HepG2 (cell line): ENCODE data around the gene MTURN. TPM values are rescaled to one million over a fixed set of nuclear protein-coding genes. Genes with fewer than 3 reads are reported as not detected.

Experiments
- BORCS8-MEF2B ChIP-seq: sonication (generic); formaldehyde crosslinking; IDR thresholded peaks from 2 replicates; pipeline ENCODE4 v1.8.0; 2022; ENCODE audit warnings: mild to moderate bottlenecking, missing genetic modification reagents
- CHCHD3 ChIP-seq: sonication (generic); formaldehyde crosslinking; IDR thresholded peaks from 2 replicates; pipeline ENCODE4 v1.8.0; 2022; ENCODE audit warnings: mild to moderate bottlenecking, missing genetic modification reagents, moderate library complexity
- FOXA3 ChIP-seq: IDR thresholded peaks from 2 replicates; pipeline ENCODE4 v1.6.1; 2016; ENCODE audit warnings: missing genetic modification reagents, missing compliant biosample characterization
- JUND ChIP-seq: sonication (generic); formaldehyde crosslinking; IDR thresholded peaks from 2 replicates; pipeline ENCODE4 v1.8.0; 2022; ENCODE audit warnings: mild to moderate bottlenecking, missing genetic modification reagents
- MIER2 ChIP-seq: IDR thresholded peaks from 2 replicates; pipeline ENCODE4 v1.6.1; 2016; ENCODE audit warnings: missing biosample characterization, missing genetic modification reagents
- PITX1 ChIP-seq: sonication (generic); formaldehyde crosslinking; IDR thresholded peaks from 2 replicates; pipeline ENCODE4 v1.5.1; 2020; ENCODE audit warnings: mild to moderate bottlenecking, missing genetic modification reagents
- POLR2AphosphoS2 ChIP-seq: IDR thresholded peaks from 2 replicates; pipeline ENCODE4 v1.6.1; 2011; ENCODE audit warnings: low read depth, low read length, improper control_type of control experiment
- RXRB ChIP-seq: IDR thresholded peaks from 2 replicates; pipeline ENCODE4 v1.6.1; 2016; ENCODE audit warnings: borderline replicate concordance, missing genetic modification reagents, missing compliant biosample characterization
- SAP130 ChIP-seq: IDR thresholded peaks from 2 replicates; pipeline ENCODE4 v1.6.1; 2016; ENCODE audit warnings: low read depth
- SMYD3 ChIP-seq: sonication (generic); formaldehyde crosslinking; IDR thresholded peaks from 2 replicates; pipeline ENCODE4 v1.8.1; 2023; ENCODE audit warnings: mild to moderate bottlenecking, missing genetic modification reagents
- SOX13 ChIP-seq, 3 experiments: fragments of 450-650 bp in 1 of 3; sonication (generic) in 1 of 3; formaldehyde crosslinking in 1 of 3; IDR thresholded peaks in 2 of 3; conservative IDR thresholded peaks in 1 of 3; 2 replicates each; pipeline versions ENCODE4 v1.5.0 to v1.6.1; 2016 to 2020; ENCODE audit warnings: antibody characterized with exemption in 1 of 3, mild to moderate bottlenecking in 1 of 3, missing compliant biosample characterization in 1 of 3, missing genetic modification reagents in 1 of 3, moderate library complexity in 1 of 3
- SOX6 ChIP-seq, 2 experiments: fragments of 450-650 bp in 1 of 2; sonication (generic) in 1 of 2; formaldehyde crosslinking in 1 of 2; IDR thresholded peaks; 2 replicates each; pipeline versions ENCODE4 v1.4.0 to v1.6.1; 2017 to 2020; ENCODE audit warnings: antibody characterized with exemption in 1 of 2, mild to moderate bottlenecking in 1 of 2, missing genetic modification reagents in 1 of 2
- ZFP91 ChIP-seq: sonication (generic); formaldehyde crosslinking; IDR thresholded peaks from 2 replicates; pipeline ENCODE4 v1.9.0; 2022; ENCODE audit warnings: missing genetic modification reagents, mild to moderate bottlenecking, borderline replicate concordance
- ZNF12 ChIP-seq: sonication (generic); formaldehyde crosslinking; IDR thresholded peaks from 2 replicates; pipeline ENCODE4 v1.5.0; 2020; ENCODE audit warnings: missing genetic modification reagents
- ZNF207 ChIP-seq: fragments of 450-650 bp; IDR thresholded peaks from 2 replicates; pipeline ENCODE4 v1.6.1; 2016; ENCODE audit warnings: antibody characterized with exemption, borderline replicate concordance
- ZNF326 ChIP-seq: sonication (generic); formaldehyde crosslinking; IDR thresholded peaks from 2 replicates; pipeline ENCODE4 v1.4.0; 2020; ENCODE audit warnings: missing genetic modification reagents, borderline replicate concordance
- ZNF670 ChIP-seq: sonication (generic); formaldehyde crosslinking; IDR thresholded peaks from 2 replicates; pipeline ENCODE4 v1.8.0; 2022; ENCODE audit warnings: mild to moderate bottlenecking, missing genetic modification reagents, borderline replicate concordance
- ZNF713 ChIP-seq: sonication (generic); formaldehyde crosslinking; IDR thresholded peaks from 2 replicates; pipeline ENCODE4 v1.4.0; 2020; ENCODE audit warnings: mild to moderate bottlenecking, missing genetic modification reagents
- ZSCAN30 ChIP-seq: sonication (generic); formaldehyde crosslinking; IDR thresholded peaks from 2 replicates; pipeline ENCODE4 v1.5.0; 2020; ENCODE audit warnings: mild to moderate bottlenecking, missing genetic modification reagents
- polyA plus RNA-seq, 8 experiments: library from polyadenylated mRNA; depleted of rRNA in 3 of 8; stranded (reverse) in 7 of 8; unstranded in 1 of 8; fragments of >200 nt; fragmentation: Illumina TruSeq in 4 of 8; extraction: Trizol in 4 of 8; gene quantifications; 2 replicates each; pipeline versions ENCODE4 v1.2.1 to v1.2.3, GENCODE V29; 2011 to 2016; ENCODE audit warnings: low read depth in 4 of 8, missing spikeins in 1 of 8, mixed read lengths in 1 of 8; ENCODE audit not compliant: insufficient read depth in 1 of 8
- total RNA-seq, 5 experiments: library from RNA; depleted of rRNA; stranded (reverse); fragments of >200 nt; fragmentation: Illumina TruSeq; extraction: Trizol; gene quantifications; 2 replicates each; pipeline ENCODE4 v1.2.3, GENCODE V29; 2016; ENCODE audit warnings: low read depth in 1 of 5
- TF ChIP-seq, protein P1 (sequence below): sonication (generic); formaldehyde crosslinking; IDR thresholded peaks from 2 replicates; pipeline ENCODE4 v1.5.0; 2020; ENCODE audit warnings: mild to moderate bottlenecking, missing genetic modification reagents, moderate library complexity
- TF ChIP-seq, protein P2 (sequence below): sonication (generic); formaldehyde crosslinking; IDR thresholded peaks from 2 replicates; pipeline ENCODE4 v1.4.0; 2020; ENCODE audit warnings: missing genetic modification reagents

Gene MTURN
- total and polyA plus RNA-seq, 2 of the 13 experiments (the other 11 are each of a cell fraction or from before 2014, with no cell fraction given): 5.7 to 7.2 TPM

- no peak for TF ChIP-seq ZNF670 (CRISPR knock-in tag)
- TF ChIP-seq ZFP91 (CRISPR knock-in tag): peak; percentile 27; the same call in 1 of the 2 replicates
- TF ChIP-seq SOX13 (IDR thresholded peaks at IDR 0.05): no peak
- peak in 1 of 2 experiments; percentile 54; a peak in 2 of 4 replicates for TF ChIP-seq SOX13 (CRISPR knock-in tag; conservative IDR thresholded peaks at IDR 0.05 in 1 of 2, IDR thresholded peaks at IDR 0.05 in 1 of 2)
- no peak for TF ChIP-seq ZNF326
- TF ChIP-seq RXRB (CRISPR knock-in tag): peak; percentile 83
- TF ChIP-seq, protein P1, sequence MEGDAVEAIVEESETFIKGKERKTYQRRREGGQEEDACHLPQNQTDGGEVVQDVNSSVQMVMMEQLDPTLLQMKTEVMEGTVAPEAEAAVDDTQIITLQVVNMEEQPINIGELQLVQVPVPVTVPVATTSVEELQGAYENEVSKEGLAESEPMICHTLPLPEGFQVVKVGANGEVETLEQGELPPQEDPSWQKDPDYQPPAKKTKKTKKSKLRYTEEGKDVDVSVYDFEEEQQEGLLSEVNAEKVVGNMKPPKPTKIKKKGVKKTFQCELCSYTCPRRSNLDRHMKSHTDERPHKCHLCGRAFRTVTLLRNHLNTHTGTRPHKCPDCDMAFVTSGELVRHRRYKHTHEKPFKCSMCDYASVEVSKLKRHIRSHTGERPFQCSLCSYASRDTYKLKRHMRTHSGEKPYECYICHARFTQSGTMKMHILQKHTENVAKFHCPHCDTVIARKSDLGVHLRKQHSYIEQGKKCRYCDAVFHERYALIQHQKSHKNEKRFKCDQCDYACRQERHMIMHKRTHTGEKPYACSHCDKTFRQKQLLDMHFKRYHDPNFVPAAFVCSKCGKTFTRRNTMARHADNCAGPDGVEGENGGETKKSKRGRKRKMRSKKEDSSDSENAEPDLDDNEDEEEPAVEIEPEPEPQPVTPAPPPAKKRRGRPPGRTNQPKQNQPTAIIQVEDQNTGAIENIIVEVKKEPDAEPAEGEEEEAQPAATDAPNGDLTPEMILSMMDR: peak; percentile 68
- no peak for TF ChIP-seq ZNF713 (CRISPR knock-in tag)
- peak; percentile 51; the same call in 1 of the 2 replicates for TF ChIP-seq BORCS8-MEF2B (CRISPR knock-in tag)
- no peak for TF ChIP-seq ZNF207
- TF ChIP-seq SMYD3: no peak
- TF ChIP-seq, protein P2, sequence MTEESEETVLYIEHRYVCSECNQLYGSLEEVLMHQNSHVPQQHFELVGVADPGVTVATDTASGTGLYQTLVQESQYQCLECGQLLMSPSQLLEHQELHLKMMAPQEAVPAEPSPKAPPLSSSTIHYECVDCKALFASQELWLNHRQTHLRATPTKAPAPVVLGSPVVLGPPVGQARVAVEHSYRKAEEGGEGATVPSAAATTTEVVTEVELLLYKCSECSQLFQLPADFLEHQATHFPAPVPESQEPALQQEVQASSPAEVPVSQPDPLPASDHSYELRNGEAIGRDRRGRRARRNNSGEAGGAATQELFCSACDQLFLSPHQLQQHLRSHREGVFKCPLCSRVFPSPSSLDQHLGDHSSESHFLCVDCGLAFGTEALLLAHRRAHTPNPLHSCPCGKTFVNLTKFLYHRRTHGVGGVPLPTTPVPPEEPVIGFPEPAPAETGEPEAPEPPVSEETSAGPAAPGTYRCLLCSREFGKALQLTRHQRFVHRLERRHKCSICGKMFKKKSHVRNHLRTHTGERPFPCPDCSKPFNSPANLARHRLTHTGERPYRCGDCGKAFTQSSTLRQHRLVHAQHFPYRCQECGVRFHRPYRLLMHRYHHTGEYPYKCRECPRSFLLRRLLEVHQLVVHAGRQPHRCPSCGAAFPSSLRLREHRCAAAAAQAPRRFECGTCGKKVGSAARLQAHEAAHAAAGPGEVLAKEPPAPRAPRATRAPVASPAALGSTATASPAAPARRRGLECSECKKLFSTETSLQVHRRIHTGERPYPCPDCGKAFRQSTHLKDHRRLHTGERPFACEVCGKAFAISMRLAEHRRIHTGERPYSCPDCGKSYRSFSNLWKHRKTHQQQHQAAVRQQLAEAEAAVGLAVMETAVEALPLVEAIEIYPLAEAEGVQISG: 0 out of 2 replicates have a peak, but pooled peaks have one; percentile 34
- peak; percentile 36; the same call in 1 of the 2 replicates for TF ChIP-seq MIER2 (CRISPR knock-in tag)
- no peak for TF ChIP-seq ZSCAN30 (CRISPR knock-in tag)
- TF ChIP-seq PITX1 (CRISPR knock-in tag): peak; percentile 31; the same call in 1 of the 2 replicates
- peak; percentile 41; the same call in 1 of the 2 replicates for TF ChIP-seq FOXA3
- TF ChIP-seq CHCHD3 (CRISPR knock-in tag): no peak
- no peak for TF ChIP-seq ZNF12 (CRISPR knock-in tag)
- TF ChIP-seq JUND (CRISPR knock-in tag): peak; percentile 25; the same call in 1 of the 2 replicates
- no peak; the same call in 1 of the 2 replicates for TF ChIP-seq SAP130 (CRISPR knock-in tag)
- TF ChIP-seq SOX6 (IDR thresholded peaks at IDR 0.05): no peak
- peak; percentile 57 for TF ChIP-seq SOX6 (CRISPR knock-in tag; IDR thresholded peaks at IDR 0.05)
- TF ChIP-seq POLR2AphosphoS2: no peak
These were observed 24.9 kb downstream of the MTURN start (continued) for GRCh38 chr7:30159698-30160143.
